ENCODE measurements around the gene CELF2. TPM values are rescaled to one million over a fixed set of nuclear protein-coding genes. Genes with fewer than 3 reads are reported as not detected.

CELF2 gene
- total RNA-seq, 1 experiment from 2014 or later: not detected

DNA sequence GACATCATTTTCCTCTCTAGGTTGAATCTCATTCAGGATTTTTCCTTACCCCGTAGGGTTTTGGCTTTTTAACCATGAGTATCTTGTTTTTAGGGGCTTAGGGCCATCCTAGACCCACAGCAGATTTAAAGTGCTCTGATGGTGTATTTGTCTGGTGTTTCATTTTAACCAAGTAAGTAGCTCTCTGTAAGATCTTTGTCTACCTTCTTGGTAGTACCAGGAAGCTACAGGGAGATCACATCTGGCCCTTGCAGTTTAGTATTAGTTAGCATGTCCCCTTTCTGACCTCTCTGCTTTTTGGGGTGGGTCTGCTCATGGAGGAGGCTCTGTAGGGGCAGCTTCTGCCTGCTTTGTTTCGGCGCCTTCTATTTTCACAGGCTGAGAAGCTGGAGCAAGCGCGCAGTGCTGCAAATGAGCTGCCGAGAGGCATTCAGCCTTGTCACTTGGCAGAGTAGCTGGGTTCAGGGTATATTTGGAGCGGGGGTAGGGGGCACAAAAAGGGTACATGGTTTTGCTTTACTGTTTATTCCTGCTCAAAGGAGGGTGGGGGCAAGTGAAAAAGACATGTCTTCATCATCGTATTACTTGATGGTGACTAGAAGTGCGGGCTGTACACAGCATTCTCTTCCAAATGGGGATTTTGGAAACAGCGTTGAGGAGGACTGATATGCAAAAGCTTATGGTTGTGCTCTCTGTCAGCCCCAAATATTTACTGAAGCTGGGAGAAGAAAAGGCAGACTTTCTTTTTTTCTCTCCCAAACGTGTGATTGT lies 146.3 kb downstream of the CELF2 start:
- no peaks in the 10 kb centered on the region for H3K36me3 ChIP-seq
- H3K27ac ChIP-seq: no peak overlapping the region
- no peaks in the 10 kb centered on the region for H3K4me1 ChIP-seq (replicated peaks)
- DNase-seq (ENCODE audit: low read depth in 1 of 2, low spot score in 2 of 2): no peak
- no peak overlapping the region for H3K4me3 ChIP-seq
- H3K9me3 ChIP-seq (replicated peaks): no peaks in the 10 kb centered on the region
- H3K27me3 ChIP-seq (replicated peaks): peaks cover 34% of the 10 kb centered on the region

DNA sequence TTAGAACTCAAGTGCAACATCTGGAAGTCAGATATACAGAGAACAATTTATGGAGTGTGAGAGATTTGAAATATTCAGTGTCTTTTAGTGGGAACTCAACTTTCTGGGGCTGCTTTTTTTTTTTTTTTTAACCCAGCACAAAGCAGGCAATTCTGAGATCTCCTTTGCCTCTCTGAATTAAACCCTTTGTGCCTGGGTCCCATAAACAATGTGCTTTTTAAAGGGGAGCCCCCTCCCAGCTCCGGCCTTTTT lies 146.8 kb downstream of the CELF2 start:
- no peak for DNase-seq (ENCODE audit: low read depth in 1 of 2, low spot score in 2 of 2)
- Histone ChIP-seq H3K36me3 (no peaks in the 10 kb centered on the region), H3K9me3 (replicated peaks) (no peaks in the 10 kb centered on the region), H3K27ac (no peak overlapping the region), H3K27me3 (replicated peaks) (peaks cover 34% of the 10 kb centered on the region), H3K4me1 (replicated peaks) (no peaks in the 10 kb centered on the region), H3K4me3 (no peak overlapping the region)

DNA sequence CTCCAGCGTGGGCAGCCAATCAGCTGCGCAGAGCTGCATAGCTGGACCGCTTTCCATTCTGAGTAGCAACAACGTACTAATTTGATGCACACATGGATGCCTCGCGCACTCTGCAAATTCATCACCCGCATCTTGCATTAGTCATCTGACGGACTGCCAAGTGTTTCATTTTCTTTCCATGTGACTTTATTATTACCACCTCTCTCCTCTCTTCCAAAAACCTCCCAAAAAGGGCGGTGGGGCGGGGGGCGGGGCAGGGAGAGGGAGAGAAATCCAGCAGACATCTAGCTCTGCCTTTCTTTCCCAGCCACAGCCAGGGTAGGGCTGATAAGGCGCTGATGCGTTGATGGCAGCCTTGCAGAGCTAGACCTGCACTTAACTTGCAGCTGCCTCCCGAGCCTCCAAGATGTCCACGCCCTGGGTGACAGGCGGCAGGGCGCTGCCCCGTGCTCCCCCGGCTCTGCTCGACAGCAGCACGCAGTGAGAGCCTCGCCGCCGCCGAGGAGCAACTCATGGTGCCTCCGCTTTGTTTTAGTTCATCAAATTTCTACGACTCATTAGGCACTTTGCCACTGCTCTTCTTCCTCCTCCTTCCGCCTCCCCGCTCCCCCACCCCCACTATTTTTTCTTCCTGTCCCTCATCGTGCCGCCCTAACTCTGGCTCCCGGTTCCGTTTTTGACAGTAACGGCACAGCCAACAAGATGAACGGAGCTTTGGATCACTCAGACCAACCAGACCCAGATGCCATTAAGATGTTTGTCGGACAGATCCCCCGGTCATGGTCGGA lies 147.3 kb downstream of the CELF2 start:
- no peaks in the 10 kb centered on the region for H3K4me1 ChIP-seq (replicated peaks)
- H3K9me3 ChIP-seq (replicated peaks): no peaks in the 10 kb centered on the region
- H3K27me3 ChIP-seq (replicated peaks): peaks cover 34% of the 10 kb centered on the region
- DNase-seq (ENCODE audit: low read depth in 1 of 2, low spot score in 2 of 2): no peak
- no peak overlapping the region for H3K27ac ChIP-seq
- H3K4me3 ChIP-seq: no peak overlapping the region
- no peaks in the 10 kb centered on the region for H3K36me3 ChIP-seq

DNA sequence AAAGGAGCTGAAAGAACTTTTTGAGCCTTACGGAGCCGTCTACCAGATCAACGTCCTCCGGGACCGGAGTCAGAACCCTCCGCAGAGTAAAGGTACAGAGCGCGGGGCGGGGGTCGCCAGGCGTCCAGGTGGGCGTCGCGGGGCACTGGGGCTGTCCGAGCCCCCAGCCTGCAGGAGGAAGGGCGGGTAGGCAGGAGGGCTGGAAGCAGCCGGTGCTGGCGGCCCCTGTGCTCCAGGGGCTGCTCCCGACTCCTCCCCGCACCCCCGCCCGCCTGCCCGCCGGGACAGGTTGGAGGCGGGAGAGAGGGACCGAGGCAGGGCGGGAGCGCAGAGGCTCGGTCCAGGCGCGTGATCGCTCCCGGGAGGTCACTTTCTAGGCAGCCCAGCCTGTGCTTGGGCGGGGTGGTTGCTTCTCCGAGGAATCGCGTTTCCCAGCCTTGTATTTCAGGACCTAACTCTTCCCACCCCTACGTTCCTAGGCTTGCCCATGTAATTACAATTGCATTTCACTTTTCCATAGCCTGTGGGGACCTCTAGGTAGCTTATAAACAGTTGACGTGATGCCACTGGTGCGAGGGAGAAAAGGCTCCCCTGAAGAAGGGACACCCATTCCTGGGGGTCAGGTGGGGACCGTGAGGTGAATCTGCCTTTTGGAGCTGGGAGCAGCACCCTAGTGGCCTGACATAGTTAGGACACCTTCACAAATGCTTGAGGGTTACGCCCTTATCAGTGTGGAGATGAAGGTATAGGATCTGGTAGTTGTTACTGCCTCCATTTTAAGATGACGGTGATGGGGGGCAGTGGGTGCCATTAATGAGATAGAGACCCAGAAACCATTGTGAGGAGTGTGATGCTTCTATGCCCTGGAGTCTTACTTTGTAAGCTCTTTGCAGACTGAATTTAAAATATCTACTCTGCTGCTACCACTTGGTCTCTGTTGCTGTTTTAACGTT lies 148.2 kb downstream of the CELF2 start:
- Histone ChIP-seq H3K4me1 (replicated peaks) (no peaks in the 10 kb centered on the region), H3K27me3 (replicated peaks) (peaks cover 34% of the 10 kb centered on the region), H3K36me3 (no peaks in the 10 kb centered on the region), H3K27ac (no peak overlapping the region), H3K4me3 (no peak overlapping the region), H3K9me3 (replicated peaks) (no peaks in the 10 kb centered on the region)
- DNase-seq (ENCODE audit: low read depth in 1 of 2, low spot score in 2 of 2): no peak

DNA sequence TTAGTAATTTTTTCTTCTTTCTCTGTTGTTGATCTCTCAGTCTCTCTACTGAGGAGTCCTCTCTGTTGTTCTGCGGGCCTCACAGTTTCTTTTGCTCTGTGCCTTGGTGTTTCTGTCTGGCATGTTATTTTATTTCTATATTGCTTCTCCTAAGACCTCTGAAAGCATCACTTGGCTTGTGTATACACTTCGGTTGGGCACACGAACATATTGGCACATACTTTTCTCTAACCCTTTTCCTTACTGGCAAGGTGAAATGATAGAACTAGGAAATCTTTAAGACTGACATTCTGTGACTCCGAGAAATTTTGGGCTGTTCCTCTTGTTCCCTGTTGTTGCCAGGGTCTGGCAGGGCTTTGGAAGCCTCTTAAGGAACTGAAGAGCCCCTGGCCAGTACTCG lies 148.9 kb downstream of the CELF2 start:
- Histone ChIP-seq H3K9me3 (replicated peaks) (no peaks in the 10 kb centered on the region), H3K27ac (no peak overlapping the region), H3K4me1 (replicated peaks) (no peaks in the 10 kb centered on the region), H3K36me3 (no peaks in the 10 kb centered on the region), H3K27me3 (replicated peaks) (peaks cover 34% of the 10 kb centered on the region), H3K4me3 (no peak overlapping the region)
- no peak for DNase-seq (ENCODE audit: low read depth in 1 of 2, low spot score in 2 of 2)

DNA sequence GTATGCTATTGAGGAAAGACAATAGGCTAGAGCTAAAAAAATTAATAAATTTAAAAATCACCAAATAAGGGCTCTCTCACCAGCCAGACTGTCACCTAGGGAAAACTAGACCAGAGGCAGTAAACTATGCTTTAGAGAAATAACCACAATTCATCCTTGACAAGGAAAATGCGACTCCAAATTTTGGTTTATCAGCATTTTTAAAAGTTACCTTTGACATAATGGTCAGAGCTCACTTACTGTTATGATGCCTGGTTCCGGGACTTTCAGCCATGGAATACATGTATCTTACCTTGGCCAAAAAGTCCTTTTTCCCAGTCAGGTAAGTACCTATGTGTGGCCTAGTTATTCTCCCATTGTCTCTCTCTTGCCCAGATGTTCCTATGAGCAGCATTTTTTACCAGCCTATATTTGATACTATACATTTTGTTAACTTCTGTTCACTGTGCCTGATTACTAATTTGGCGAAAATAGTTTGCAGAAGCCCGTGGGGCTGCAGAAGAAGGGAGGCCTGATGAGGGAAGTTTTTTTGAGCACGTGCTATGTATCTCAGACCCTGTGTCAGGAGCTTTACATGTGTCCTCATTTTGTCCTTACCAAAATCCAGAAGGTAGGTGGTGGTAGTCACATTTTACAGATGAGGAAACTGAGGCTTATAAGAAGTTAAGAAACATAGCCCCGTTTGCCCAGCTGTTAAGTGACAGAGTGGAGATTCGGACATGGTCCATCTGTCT lies 149.7 kb downstream of the CELF2 start:
- Histone ChIP-seq H3K36me3 (no peaks in the 10 kb centered on the region), H3K9me3 (replicated peaks) (no peaks in the 10 kb centered on the region), H3K27me3 (replicated peaks) (peaks cover 34% of the 10 kb centered on the region), H3K27ac (no peak overlapping the region), H3K4me3 (no peak overlapping the region), H3K4me1 (replicated peaks) (no peaks in the 10 kb centered on the region)
- DNase-seq (ENCODE audit: low read depth in 1 of 2, low spot score in 2 of 2): no peak

DNA sequence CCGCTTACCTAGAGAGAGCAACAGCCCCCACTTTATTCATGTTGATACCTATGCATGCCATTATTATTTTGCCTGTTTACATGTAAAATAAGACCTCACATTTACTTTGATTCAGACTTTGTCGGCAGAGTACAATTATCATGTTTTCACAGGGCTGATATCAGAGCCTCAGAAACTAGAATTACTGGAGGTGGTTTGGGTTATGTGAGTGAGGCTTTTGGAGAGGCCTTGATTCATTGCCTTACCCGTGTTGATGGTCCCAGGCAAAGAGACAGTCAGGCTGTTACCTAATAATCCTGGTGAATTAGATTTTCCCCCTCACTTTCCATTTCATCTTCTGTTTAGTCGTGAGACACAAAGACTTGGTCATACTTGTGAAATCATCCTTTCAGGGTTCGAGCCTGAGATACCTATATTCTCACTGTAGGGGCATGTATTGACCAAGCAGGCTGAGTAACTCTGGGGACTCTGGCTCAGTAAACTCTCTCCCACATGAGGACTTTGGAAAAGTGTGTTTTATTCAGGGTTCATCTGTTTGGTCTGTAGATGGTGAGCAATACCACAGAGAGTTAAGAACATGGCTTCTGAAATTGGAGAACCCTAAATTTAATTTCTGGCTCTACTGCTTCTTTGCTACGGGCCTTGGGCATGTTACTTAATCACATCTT lies 150.9 kb downstream of the CELF2 start:
- no peak for DNase-seq (ENCODE audit: low read depth in 1 of 2, low spot score in 2 of 2)
- peaks cover 33% of the 10 kb centered on the region for H3K27me3 ChIP-seq (replicated peaks)
- no peak overlapping the region for H3K4me3 ChIP-seq
- H3K36me3 ChIP-seq: no peaks in the 10 kb centered on the region
- H3K27ac ChIP-seq: no peak overlapping the region
- no peaks in the 10 kb centered on the region for H3K4me1 ChIP-seq (replicated peaks)
- H3K9me3 ChIP-seq (replicated peaks): no peaks in the 10 kb centered on the region

DNA sequence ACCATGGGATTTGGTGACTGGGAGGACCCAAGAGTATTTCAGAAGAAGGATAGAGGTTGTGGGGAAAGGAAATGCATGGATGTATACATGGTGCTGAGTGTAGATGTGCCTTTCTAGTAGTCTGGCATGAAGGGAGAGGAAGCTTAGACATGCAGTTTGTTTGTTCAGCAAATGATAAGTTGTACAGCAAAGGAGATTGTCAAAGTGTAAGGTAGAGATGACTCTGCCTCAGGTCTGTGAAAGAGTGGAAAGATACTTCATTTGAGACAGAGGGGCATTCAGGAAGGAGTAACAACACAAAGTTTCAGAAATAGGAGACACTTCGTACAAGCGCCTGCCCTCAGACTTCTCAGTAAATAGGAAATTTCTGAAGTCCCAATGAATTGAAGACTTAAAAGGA lies 152.3 kb downstream of the CELF2 start:
- Histone ChIP-seq H3K9me3 (replicated peaks) (no peaks in the 10 kb centered on the region), H3K36me3 (no peaks in the 10 kb centered on the region), H3K27ac (no peak overlapping the region), H3K27me3 (replicated peaks) (peaks cover 28% of the 10 kb centered on the region), H3K4me1 (replicated peaks) (no peaks in the 10 kb centered on the region), H3K4me3 (no peak overlapping the region)
- no peak for DNase-seq (ENCODE audit: low read depth in 1 of 2, low spot score in 2 of 2)

DNA sequence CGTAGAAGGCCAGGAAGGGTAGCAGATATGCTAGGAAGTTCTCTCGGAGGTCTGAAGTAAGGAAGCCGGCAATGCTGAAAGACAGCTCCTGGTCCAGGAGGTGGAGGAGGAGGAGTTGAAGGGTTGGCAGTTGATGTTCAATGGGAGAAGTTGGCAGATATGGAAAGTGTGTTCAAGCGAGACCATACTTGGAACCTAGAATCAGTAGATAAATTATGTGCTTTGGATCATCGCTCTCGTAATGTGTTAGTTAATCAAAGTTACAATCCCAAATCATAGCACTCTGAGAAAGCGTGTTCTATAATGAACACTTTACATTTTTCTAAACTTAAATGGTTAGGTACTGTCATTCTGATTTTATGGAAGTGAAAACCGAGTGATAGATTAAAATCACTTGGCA lies 152.9 kb downstream of the CELF2 start:
- H3K4me1 ChIP-seq (replicated peaks): no peaks in the 10 kb centered on the region
- DNase-seq (ENCODE audit: low read depth in 1 of 2, low spot score in 2 of 2): no peak
- H3K27me3 ChIP-seq (replicated peaks): peaks cover 22% of the 10 kb centered on the region
- no peak overlapping the region for H3K4me3 ChIP-seq
- H3K36me3 ChIP-seq: no peaks in the 10 kb centered on the region
- H3K9me3 ChIP-seq (replicated peaks): no peaks in the 10 kb centered on the region
- no peak overlapping the region for H3K27ac ChIP-seq

DNA sequence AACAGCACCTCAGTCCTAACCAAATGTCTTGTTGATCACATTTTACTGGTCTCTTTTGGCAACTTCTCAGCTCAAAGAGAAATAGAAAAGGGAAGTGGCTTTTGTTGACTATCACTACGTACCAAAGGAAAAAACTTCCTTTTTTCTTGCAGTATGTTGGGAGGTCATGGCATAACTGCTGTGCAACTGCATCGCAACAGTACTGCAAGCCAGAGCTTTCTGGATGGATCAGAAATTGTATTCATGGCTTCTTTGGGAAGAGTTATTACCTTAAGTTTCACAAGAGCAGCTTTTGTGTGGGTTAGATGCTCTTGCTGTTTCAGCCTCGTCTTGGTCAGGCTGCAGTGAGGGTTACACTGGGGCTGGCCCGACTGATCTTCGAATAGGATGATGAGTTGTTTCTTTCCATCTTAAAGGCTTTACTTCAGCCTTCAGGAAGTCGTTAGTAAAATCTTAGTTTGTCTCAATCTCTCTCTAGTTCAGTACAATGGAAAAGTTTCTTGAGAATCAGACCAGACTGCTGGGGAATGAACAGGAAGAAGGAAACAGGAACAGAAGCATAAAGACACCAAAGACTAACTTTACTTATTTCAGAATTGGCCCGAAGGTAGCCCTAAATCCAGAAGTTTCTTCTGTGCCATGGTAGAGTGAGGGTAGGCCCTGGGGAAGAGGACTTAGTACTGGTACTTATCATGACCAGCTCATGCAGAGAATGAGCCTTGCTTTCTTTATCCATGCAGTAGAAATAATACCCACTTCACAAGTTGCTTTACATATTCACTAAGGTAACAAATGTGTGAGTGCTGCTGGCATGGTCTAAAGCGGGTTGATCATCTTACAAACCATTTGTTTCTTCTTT lies 153.6 kb downstream of the CELF2 start:
- Histone ChIP-seq H3K27ac (no peak overlapping the region), H3K4me1 (replicated peaks) (no peaks in the 10 kb centered on the region), H3K36me3 (no peaks in the 10 kb centered on the region), H3K4me3 (no peak overlapping the region), H3K27me3 (replicated peaks) (peaks cover 16% of the 10 kb centered on the region), H3K9me3 (replicated peaks) (no peaks in the 10 kb centered on the region)
- DNase-seq (ENCODE audit: low read depth in 1 of 2, low spot score in 2 of 2): no peak

DNA sequence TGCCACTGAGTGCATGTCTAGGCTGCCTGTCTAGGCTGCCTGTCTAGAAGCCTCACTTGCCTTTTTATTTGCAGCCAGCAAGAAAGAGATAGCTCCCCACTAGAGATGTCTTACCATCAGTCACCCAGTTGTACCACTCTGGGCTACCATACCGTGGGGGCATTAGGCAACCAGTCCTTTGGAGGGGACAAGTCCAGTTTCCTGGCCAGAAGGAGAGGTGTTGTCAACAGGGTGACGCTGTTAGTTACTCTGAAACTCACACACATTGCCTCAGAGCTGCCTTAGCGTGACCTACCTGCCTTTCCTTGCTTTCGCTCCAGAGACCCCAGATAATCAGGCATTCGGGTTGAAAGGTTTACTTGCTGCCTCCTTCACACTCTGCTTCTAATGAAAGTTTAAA lies 155.4 kb downstream of the CELF2 start:
- peaks cover under 1% of the 10 kb centered on the region for H3K27me3 ChIP-seq (replicated peaks)
- DNase-seq (ENCODE audit: low read depth in 1 of 2, low spot score in 2 of 2): no peak

DNA sequence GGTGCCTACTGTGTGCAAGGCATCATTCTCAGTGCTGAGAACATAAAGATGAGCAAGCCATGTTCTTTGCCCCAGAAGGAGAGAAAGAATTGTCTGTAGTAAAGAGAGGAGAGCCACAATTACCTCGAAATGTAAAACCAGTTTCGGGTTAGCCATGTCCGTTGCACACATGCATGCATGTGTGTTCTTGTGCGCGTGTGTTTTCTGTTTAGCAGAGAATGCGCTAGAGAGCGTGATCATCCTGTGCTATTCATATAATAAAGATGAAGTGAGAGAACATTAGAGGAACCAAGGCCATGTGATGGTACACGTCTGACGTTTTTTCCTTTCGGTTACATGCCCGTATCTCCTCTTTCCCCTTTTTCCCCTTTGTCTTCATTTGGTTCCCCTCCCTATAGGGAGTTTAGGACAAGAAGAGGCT lies 158.2 kb downstream of the CELF2 start:
- Histone ChIP-seq H3K4me1 (replicated peaks) (no peaks in the 10 kb centered on the region), H3K9me3 (replicated peaks) (no peaks in the 10 kb centered on the region), H3K27me3 (replicated peaks) (no peaks in the 10 kb centered on the region), H3K36me3 (no peaks in the 10 kb centered on the region), H3K27ac (no peak overlapping the region), H3K4me3 (no peak overlapping the region)
- DNase-seq (ENCODE audit: low read depth in 1 of 2, low spot score in 2 of 2): no peak

More for the DNA sequence above, 155.4 kb downstream of the CELF2 start:
- no peak overlapping the region for H3K27ac ChIP-seq
- H3K4me3 ChIP-seq: no peak overlapping the region
- no peaks in the 10 kb centered on the region for H3K9me3 ChIP-seq (replicated peaks)
- no peaks in the 10 kb centered on the region for H3K4me1 ChIP-seq (replicated peaks)
- H3K36me3 ChIP-seq: no peaks in the 10 kb centered on the region
